ENCODE results near the gene PRUNE2. TPM values are rescaled to one million over a fixed set of nuclear protein-coding genes. Genes with fewer than 3 reads are reported as not detected.

PRUNE2 gene
- polyA plus RNA-seq, 1 donor (not counting 4 experiments of a cell fraction or from before 2014, with no cell fraction given), result 0.41 TPM

DNA sequence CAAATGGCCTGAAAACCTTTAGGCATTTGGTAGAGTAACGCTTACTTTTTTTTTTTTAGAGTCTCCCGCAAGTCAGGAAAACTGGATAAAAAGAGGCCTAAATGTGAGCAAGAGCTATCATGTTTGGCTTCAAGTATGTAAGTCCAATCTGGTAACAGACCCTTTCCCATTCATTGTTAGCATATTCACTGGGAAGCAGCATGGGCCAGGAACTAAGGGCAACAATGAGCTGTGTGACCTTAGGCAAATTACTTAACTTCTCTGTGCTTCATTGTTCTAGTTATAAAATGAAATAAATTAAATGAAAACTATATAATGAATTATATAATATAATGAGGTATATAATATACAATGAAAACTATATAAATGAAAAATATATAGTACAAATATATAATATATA is 256.0 kb downstream of the PRUNE2 start:
- no peak overlapping the region for H3K9ac ChIP-seq (ENCODE audit: control insufficient read depth, extremely low read depth, insufficient read depth, low read length)
- dilution Hi-C loops (cut with MboI; ENCODE audit: extremely low pct_ligation_motif_present, low sequenced_read_pairs), result no loop called here
- H3K4me1 ChIP-seq (ENCODE audit: control insufficient read depth, extremely low read depth, insufficient read depth, low read length), result peaks cover 7% of the 10 kb centered on the region
- H3K9me3 ChIP-seq (ENCODE audit: control insufficient read depth, low read depth, low read length), result no peaks in the 10 kb centered on the region
- FAIRE-seq (no peak), DNase-seq (ENCODE audit: low read depth, low spot score) (no peak)
- no peaks in the 10 kb centered on the region for H3K36me3 ChIP-seq (ENCODE audit: control insufficient read depth in 2 of 2, extremely low read depth in 1 of 2, insufficient read depth in 2 of 2, low read length in 2 of 2)
- H3K79me2 ChIP-seq (ENCODE audit: control insufficient read depth, insufficient read depth, low read length), result no peaks in the 10 kb centered on the region
- no peak overlapping the region for H3K27ac ChIP-seq (ENCODE audit: control insufficient read depth, insufficient read depth, low read length)
- H2AFZ ChIP-seq (ENCODE audit: control insufficient read depth, low read length), result no peak overlapping the region
- H4K20me1 ChIP-seq (ENCODE audit: control insufficient read depth, extremely low read depth, insufficient read depth, low read length), result no peaks in the 10 kb centered on the region
- H3K4me2 ChIP-seq (ENCODE audit: control insufficient read depth, extremely low read depth, insufficient read depth, low read depth, low read length), result no peak overlapping the region
- no peak overlapping the region for H3K4me3 ChIP-seq (ENCODE audit: control insufficient read depth in 2 of 3, extremely low read depth in 1 of 3, insufficient read depth in 2 of 3, low read depth in 1 of 3, low read length in 3 of 3)
- H3K9me1 ChIP-seq (ENCODE audit: control insufficient read depth, extremely low read depth, insufficient read depth, low read length), result no peaks in the 10 kb centered on the region
- H3K27me3 ChIP-seq (ENCODE audit: control insufficient read depth, extremely low read depth, insufficient read depth, low read length), result no peaks in the 10 kb centered on the region
- TF ChIP-seq EZH2 (IDR thresholded peaks at IDR 0.05; ENCODE audit: low read length), result no peak
- TF ChIP-seq CTCF (optimal IDR thresholded peaks at IDR 0.05 in 1 of 3, IDR thresholded peaks at IDR 0.05 in 1 of 3, conservative IDR thresholded peaks at IDR 0.05 in 1 of 3; ENCODE audit: extremely low read depth in 1 of 3, insufficient read depth in 2 of 3, low read length in 3 of 3), result no peak

- no peak overlapping the region for H3K27ac ChIP-seq (ENCODE audit: control insufficient read depth, insufficient read depth, low read length)
- DNase-seq (ENCODE audit: low read depth, low spot score) (no peak), FAIRE-seq (no peak)
- no peaks in the 10 kb centered on the region for H3K79me2 ChIP-seq (ENCODE audit: control insufficient read depth, insufficient read depth, low read length)
- no peaks in the 10 kb centered on the region for H3K27me3 ChIP-seq (ENCODE audit: control insufficient read depth, extremely low read depth, insufficient read depth, low read length)
- H3K4me3 ChIP-seq (ENCODE audit: control insufficient read depth in 2 of 3, extremely low read depth in 1 of 3, insufficient read depth in 2 of 3, low read depth in 1 of 3, low read length in 3 of 3), result no peak overlapping the region
- no peak for TF ChIP-seq CTCF (optimal IDR thresholded peaks at IDR 0.05 in 1 of 3, IDR thresholded peaks at IDR 0.05 in 1 of 3, conservative IDR thresholded peaks at IDR 0.05 in 1 of 3; ENCODE audit: extremely low read depth in 1 of 3, insufficient read depth in 2 of 3, low read length in 3 of 3)
- no peak for TF ChIP-seq EZH2 (IDR thresholded peaks at IDR 0.05; ENCODE audit: low read length)
- no peak overlapping the region for H3K9ac ChIP-seq (ENCODE audit: control insufficient read depth, extremely low read depth, insufficient read depth, low read length)
- dilution Hi-C loops (cut with MboI; ENCODE audit: extremely low pct_ligation_motif_present, low sequenced_read_pairs), result no loop called here
- no peaks in the 10 kb centered on the region for H3K4me1 ChIP-seq (ENCODE audit: control insufficient read depth, extremely low read depth, insufficient read depth, low read length)
- H4K20me1 ChIP-seq (ENCODE audit: control insufficient read depth, extremely low read depth, insufficient read depth, low read length), result no peaks in the 10 kb centered on the region
- no peaks in the 10 kb centered on the region for H3K9me3 ChIP-seq (ENCODE audit: control insufficient read depth, low read depth, low read length)
- no peaks in the 10 kb centered on the region for H3K36me3 ChIP-seq (ENCODE audit: control insufficient read depth in 2 of 2, extremely low read depth in 1 of 2, insufficient read depth in 2 of 2, low read length in 2 of 2)
- no peak overlapping the region for H3K4me2 ChIP-seq (ENCODE audit: control insufficient read depth, extremely low read depth, insufficient read depth, low read depth, low read length)
- H2AFZ ChIP-seq (ENCODE audit: control insufficient read depth, low read length), result no peak overlapping the region
- no peaks in the 10 kb centered on the region for H3K9me1 ChIP-seq (ENCODE audit: control insufficient read depth, extremely low read depth, insufficient read depth, low read length)
Observed at GRCh38 chr9:76646249-76646648, 259.7 kb downstream of the PRUNE2 start.

Data from keratinocyte (primary cell).